ENCODE data around the gene CMSS1.

The CMSS1 gene

GRCh38 chr3:100214574-100214964 is 396.9 kb downstream of the CMSS1 start:
- TF ChIP-seq FOXP2 (optimal IDR thresholded peaks at IDR 0.05; ENCODE audit: borderline replicate concordance, extremely low read depth, extremely low read length, insufficient read depth) (no peak), REST (IDR thresholded peaks at IDR 0.05; ENCODE audit: insufficient read depth in 1 of 2, low read depth in 2 of 2, low read length in 2 of 2) (no peak), SIN3A (IDR thresholded peaks at IDR 0.05; ENCODE audit: borderline replicate concordance, insufficient read depth, low read length) (no peak), TAF1 (IDR thresholded peaks at IDR 0.05; ENCODE audit: borderline replicate concordance, insufficient read depth, low read length) (no peak), POLR2AphosphoS5 (IDR thresholded peaks at IDR 0.05; ENCODE audit: low read depth, low read length) (no peak)

- no peak for TF ChIP-seq TAF1 (IDR thresholded peaks at IDR 0.05; ENCODE audit: borderline replicate concordance, insufficient read depth, low read length)
- TF ChIP-seq FOXP2 (optimal IDR thresholded peaks at IDR 0.05; ENCODE audit: borderline replicate concordance, extremely low read depth, extremely low read length, insufficient read depth) = no peak
- TF ChIP-seq SIN3A (IDR thresholded peaks at IDR 0.05; ENCODE audit: borderline replicate concordance, insufficient read depth, low read length) = no peak
- no peak for TF ChIP-seq POLR2AphosphoS5 (IDR thresholded peaks at IDR 0.05; ENCODE audit: low read depth, low read length)
- no peak for TF ChIP-seq REST (IDR thresholded peaks at IDR 0.05; ENCODE audit: insufficient read depth in 1 of 2, low read depth in 2 of 2, low read length in 2 of 2)
Observed at GRCh38 chr3:100216713-100217112, 399.1 kb downstream of the CMSS1 start.

GRCh38 chr3:100221159-100221558 is 403.5 kb downstream of the CMSS1 start:
- TF ChIP-seq POLR2AphosphoS5 (IDR thresholded peaks at IDR 0.05; ENCODE audit: low read depth, low read length) = no peak
- TF ChIP-seq SIN3A (IDR thresholded peaks at IDR 0.05; ENCODE audit: borderline replicate concordance, insufficient read depth, low read length) = no peak
- TF ChIP-seq REST (IDR thresholded peaks at IDR 0.05; ENCODE audit: insufficient read depth in 1 of 2, low read depth in 2 of 2, low read length in 2 of 2) = no peak
- no peak for TF ChIP-seq FOXP2 (optimal IDR thresholded peaks at IDR 0.05; ENCODE audit: borderline replicate concordance, extremely low read depth, extremely low read length, insufficient read depth)
- TF ChIP-seq TAF1 (IDR thresholded peaks at IDR 0.05; ENCODE audit: borderline replicate concordance, insufficient read depth, low read length) = no peak

GRCh38 chr3:100225193-100225592 is 407.5 kb downstream of the CMSS1 start:
- TF ChIP-seq SIN3A (IDR thresholded peaks at IDR 0.05; ENCODE audit: borderline replicate concordance, insufficient read depth, low read length) (no peak), FOXP2 (optimal IDR thresholded peaks at IDR 0.05; ENCODE audit: borderline replicate concordance, extremely low read depth, extremely low read length, insufficient read depth) (no peak), POLR2AphosphoS5 (IDR thresholded peaks at IDR 0.05; ENCODE audit: low read depth, low read length) (no peak), REST (IDR thresholded peaks at IDR 0.05; ENCODE audit: insufficient read depth in 1 of 2, low read depth in 2 of 2, low read length in 2 of 2) (no peak), TAF1 (IDR thresholded peaks at IDR 0.05; ENCODE audit: borderline replicate concordance, insufficient read depth, low read length) (no peak)

- TF ChIP-seq POLR2AphosphoS5 (IDR thresholded peaks at IDR 0.05; ENCODE audit: low read depth, low read length) (no peak), SIN3A (IDR thresholded peaks at IDR 0.05; ENCODE audit: borderline replicate concordance, insufficient read depth, low read length) (no peak), FOXP2 (optimal IDR thresholded peaks at IDR 0.05; ENCODE audit: borderline replicate concordance, extremely low read depth, extremely low read length, insufficient read depth) (no peak), TAF1 (IDR thresholded peaks at IDR 0.05; ENCODE audit: borderline replicate concordance, insufficient read depth, low read length) (no peak), REST (IDR thresholded peaks at IDR 0.05; ENCODE audit: insufficient read depth in 1 of 2, low read depth in 2 of 2, low read length in 2 of 2) (no peak)
Observed at GRCh38 chr3:100225883-100226282, 408.2 kb downstream of the CMSS1 start.
